ENCODE data around the gene ZNF174. TPM values are rescaled to one million over a fixed set of nuclear protein-coding genes. Genes with fewer than 3 reads are reported as not detected.

Gene ZNF174
- total RNA-seq, 2 experiments from 2014 or later, result 5.6 to 5.7 TPM

DNA sequence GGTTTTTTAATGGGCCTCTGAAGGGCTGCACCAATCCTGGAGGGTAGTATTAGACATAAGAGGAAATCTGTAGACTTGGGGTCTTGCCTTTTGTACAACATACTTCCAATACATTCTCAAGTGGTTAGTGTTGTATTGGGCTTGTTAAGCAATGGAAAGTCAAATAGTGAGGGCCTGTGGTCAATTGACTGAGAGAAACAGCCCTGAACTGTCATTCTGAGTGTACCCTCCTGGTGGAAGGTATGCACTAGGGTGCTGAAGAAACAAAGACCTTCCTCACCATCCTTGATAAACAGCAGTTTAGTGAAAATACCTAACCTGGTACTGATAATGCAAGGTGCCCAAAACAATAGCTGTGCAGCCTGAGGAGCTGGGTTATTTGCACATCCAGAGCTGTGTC lies 23.1 kb upstream of the ZNF174 start:
- H3K9me3 Mint-ChIP-seq, result peaks cover 30% of the 10 kb centered on the region
- Histone ChIP-seq H3K4me1 (ENCODE audit: insufficient read depth, low read length) (no peaks in the 10 kb centered on the region), H3K27me3 (ENCODE audit: control insufficient read depth in 1 of 2, insufficient read depth in 2 of 2, low read length in 2 of 2) (no peaks in the 10 kb centered on the region), H3K36me3 (ENCODE audit: insufficient read depth, low read length) (peaks cover 9% of the 10 kb centered on the region), H3K4me3 (ENCODE audit: low read length) (no peak overlapping the region), H3K27ac (ENCODE audit: low read depth in 1 of 2, low read length in 2 of 2) (no peak overlapping the region), H3K9me3 (ENCODE audit: control insufficient read depth in 1 of 2, insufficient read depth in 1 of 2, low read length in 2 of 2) (peaks cover 72 to 81% of the 10 kb centered on the region in 2 experiments)
- H3K27ac Mint-ChIP-seq, result no peak overlapping the region
- no peak overlapping the region for H3K4me3 Mint-ChIP-seq
- ChIA-PET CTCF (no interaction called here), POLR2A (no interaction called here)
- H3K4me1 Mint-ChIP-seq (ENCODE audit: low read depth), result no peaks in the 10 kb centered on the region
- peaks cover 98% of the 10 kb centered on the region for H3K36me3 Mint-ChIP-seq (ENCODE audit: low read depth)
- DNase-seq (no peak), ATAC-seq (ENCODE audit: poor library complexity) (no peak)
- intact Hi-C loops (cut with DNase I, micrococcal nuclease), result no loop called here
- H3K27me3 Mint-ChIP-seq, result no peaks in the 10 kb centered on the region
- TF ChIP-seq, protein P1, sequence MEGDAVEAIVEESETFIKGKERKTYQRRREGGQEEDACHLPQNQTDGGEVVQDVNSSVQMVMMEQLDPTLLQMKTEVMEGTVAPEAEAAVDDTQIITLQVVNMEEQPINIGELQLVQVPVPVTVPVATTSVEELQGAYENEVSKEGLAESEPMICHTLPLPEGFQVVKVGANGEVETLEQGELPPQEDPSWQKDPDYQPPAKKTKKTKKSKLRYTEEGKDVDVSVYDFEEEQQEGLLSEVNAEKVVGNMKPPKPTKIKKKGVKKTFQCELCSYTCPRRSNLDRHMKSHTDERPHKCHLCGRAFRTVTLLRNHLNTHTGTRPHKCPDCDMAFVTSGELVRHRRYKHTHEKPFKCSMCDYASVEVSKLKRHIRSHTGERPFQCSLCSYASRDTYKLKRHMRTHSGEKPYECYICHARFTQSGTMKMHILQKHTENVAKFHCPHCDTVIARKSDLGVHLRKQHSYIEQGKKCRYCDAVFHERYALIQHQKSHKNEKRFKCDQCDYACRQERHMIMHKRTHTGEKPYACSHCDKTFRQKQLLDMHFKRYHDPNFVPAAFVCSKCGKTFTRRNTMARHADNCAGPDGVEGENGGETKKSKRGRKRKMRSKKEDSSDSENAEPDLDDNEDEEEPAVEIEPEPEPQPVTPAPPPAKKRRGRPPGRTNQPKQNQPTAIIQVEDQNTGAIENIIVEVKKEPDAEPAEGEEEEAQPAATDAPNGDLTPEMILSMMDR (IDR thresholded peaks at IDR 0.05), result no peak

DNA sequence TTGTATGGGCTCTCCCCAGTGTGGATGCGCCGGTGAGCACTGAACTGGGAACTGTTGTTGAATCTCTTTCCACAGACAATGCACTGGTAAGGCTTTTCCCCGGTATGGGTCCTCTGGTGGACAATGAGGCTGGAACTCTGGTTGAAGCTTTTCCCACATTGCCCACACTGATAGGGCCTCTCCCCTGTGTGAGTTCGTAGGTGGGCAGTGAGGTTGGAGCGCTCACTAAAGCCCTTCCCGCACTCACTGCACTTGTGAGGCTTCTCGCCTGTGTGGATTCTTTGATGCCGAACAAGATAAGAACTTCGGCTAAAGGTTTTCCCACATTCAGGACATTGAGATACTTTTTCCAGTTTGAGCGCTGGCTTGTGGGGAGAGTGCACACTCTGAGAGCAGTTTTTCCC lies 18.0 kb upstream of the ZNF174 start:
- no peak for DNase-seq
- no peak overlapping the region for H3K27ac ChIP-seq (ENCODE audit: low read depth in 1 of 2, low read length in 2 of 2)
- ATAC-seq (ENCODE audit: poor library complexity), result no peak
- Mint-ChIP-seq H3K27ac (no peak overlapping the region), H3K9me3 (peaks cover 26% of the 10 kb centered on the region), H3K36me3 (ENCODE audit: low read depth) (peaks cover 96% of the 10 kb centered on the region), H3K4me3 (no peak overlapping the region), H3K27me3 (no peaks in the 10 kb centered on the region), H3K4me1 (ENCODE audit: low read depth) (no peaks in the 10 kb centered on the region)
- TF ChIP-seq, protein P1 (IDR thresholded peaks at IDR 0.05), result no peak
- H3K27me3 ChIP-seq (ENCODE audit: control insufficient read depth in 1 of 2, insufficient read depth in 2 of 2, low read length in 2 of 2), result no peaks in the 10 kb centered on the region
- no peaks in the 10 kb centered on the region for H3K4me1 ChIP-seq (ENCODE audit: insufficient read depth, low read length)
- peaks cover 45% of the 10 kb centered on the region for H3K36me3 ChIP-seq (ENCODE audit: insufficient read depth, low read length)
- POLR2A ChIA-PET, result interaction anchor here (1.0 to 1.3 kb wide), 4 partner anchors 18 to 77 kb away, joined by 3 to 5 read pairs (median 4); partner anchors contain the start of genes NAA60, ZNF174, ZNF597 and ZSCAN32
- CTCF ChIA-PET, result no interaction called here
- H3K4me3 ChIP-seq (ENCODE audit: low read length), result no peak overlapping the region
- intact Hi-C loops (cut with DNase I, micrococcal nuclease), result loop anchor here in 1 of 2 experiments (5.0 kb wide), 3 partner anchors 71 to 161 kb away; no protein-coding TSS in a partner anchor
- H3K9me3 ChIP-seq (ENCODE audit: control insufficient read depth in 1 of 2, insufficient read depth in 1 of 2, low read length in 2 of 2), result peaks cover 71 to 83% of the 10 kb centered on the region in 2 experiments

DNA sequence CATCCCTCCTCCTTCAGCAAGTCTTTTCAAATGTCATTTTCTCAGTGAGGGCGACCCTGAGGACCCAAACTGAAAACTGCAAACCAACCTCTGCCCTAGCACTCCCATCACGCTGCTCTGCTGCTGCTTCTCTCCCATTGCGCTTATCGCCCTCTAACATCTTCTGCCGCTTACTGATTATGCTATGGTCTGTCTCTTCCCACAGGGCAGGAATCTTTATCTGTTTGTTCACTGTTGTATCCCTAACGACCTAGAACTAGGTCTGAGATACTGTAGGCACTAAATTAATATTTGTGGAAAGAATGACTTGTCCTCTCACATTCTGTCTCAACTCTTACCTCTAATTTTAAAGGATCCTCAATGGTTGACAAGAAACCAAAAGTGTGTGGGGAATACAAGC lies 12.7 kb upstream of the ZNF174 start:
- Histone ChIP-seq H3K9me3 (ENCODE audit: control insufficient read depth in 1 of 2, insufficient read depth in 1 of 2, low read length in 2 of 2) (peaks cover 65 to 76% of the 10 kb centered on the region in 2 experiments), H3K4me3 (ENCODE audit: low read length) (no peak overlapping the region), H3K27ac (ENCODE audit: low read depth in 1 of 2, low read length in 2 of 2) (no peak overlapping the region), H3K27me3 (ENCODE audit: control insufficient read depth in 1 of 2, insufficient read depth in 2 of 2, low read length in 2 of 2) (no peaks in the 10 kb centered on the region), H3K36me3 (ENCODE audit: insufficient read depth, low read length) (peaks cover 74% of the 10 kb centered on the region), H3K4me1 (ENCODE audit: insufficient read depth, low read length) (no peaks in the 10 kb centered on the region)
- ATAC-seq (ENCODE audit: poor library complexity) (no peak), DNase-seq (no peak)
- peaks cover 16% of the 10 kb centered on the region for H3K9me3 Mint-ChIP-seq
- H3K27me3 Mint-ChIP-seq, result no peaks in the 10 kb centered on the region
- intact Hi-C loops (cut with DNase I, micrococcal nuclease), result no loop called here
- no peaks in the 10 kb centered on the region for H3K4me1 Mint-ChIP-seq (ENCODE audit: low read depth)
- ChIA-PET POLR2A (no interaction called here), CTCF (no interaction called here)
- no peak overlapping the region for H3K27ac Mint-ChIP-seq
- TF ChIP-seq, protein P1 (IDR thresholded peaks at IDR 0.05), result no peak
- peaks cover 95% of the 10 kb centered on the region for H3K36me3 Mint-ChIP-seq (ENCODE audit: low read depth)
- no peak overlapping the region for H3K4me3 Mint-ChIP-seq
